Heart left ventricle (tissue), 13 donors: Measurements from ENCODE around the gene COMTD1.
"Not testable (repeated sequence)": the region's sequence is repeated elsewhere in the genome, so short reads cannot be mapped to it uniquely, and the experiment has no call there.

Experiments
- POLR2A ChIP-seq, 2 donors: fragments of 450-650 bp; IDR thresholded peaks; one replicate each; pipeline ENCODE4 v1.6.1; 2017; ENCODE audit warnings: antibody characterized with exemption in 2 of 2, mild to moderate bottlenecking in 2 of 2, moderate library complexity in 2 of 2
- TF ChIP-seq, protein P1 (sequence below), 12 donors: fragments of 200-600 bp; sonication (generic) in 4 of 12; IDR thresholded peaks; one replicate each; pipeline versions ENCODE4 v1.5.0 to v1.8.0; 2018 to 2022; ENCODE audit warnings: antibody characterized with exemption in 12 of 12, mild to moderate bottlenecking in 5 of 12
- donor health status: ischemic (EF 13 %, LVEDD 7.1; RV severe dilation, severe dysfunction).
- donor health status: DM: no; HTN: yes; CAD: no.
- donor health status: DM: no; HTN: no; CAD: no.
- donor health status: ischemic (EF 25% LVEDD 6.9; RV normal size, moderate dysfunction).
- donor health status: ischemic (EF 25% LVEDD 5.7; RV mildly dilated, moderate dysfunction).
- donor health status: ischemic (EF 35%, LVEDD 5.7; RV mildly dilated, moderate dysfunction).
- donor health status: nonischemic (EF 11% LVEDD 7.7; RV severe dilation, severe dysfunction).
- donor health status: DM: yes; HTN: yes; CAD: no.
- donor health status: PGD.
- donor health status: ischemic (EF 29% LVEDD 5.4; RV normal size, mild dysfunction).
- donor health status: nonischemic (EF 23%, LVEDD 6.1; RV moderate dilation, normal function).

DNA sequence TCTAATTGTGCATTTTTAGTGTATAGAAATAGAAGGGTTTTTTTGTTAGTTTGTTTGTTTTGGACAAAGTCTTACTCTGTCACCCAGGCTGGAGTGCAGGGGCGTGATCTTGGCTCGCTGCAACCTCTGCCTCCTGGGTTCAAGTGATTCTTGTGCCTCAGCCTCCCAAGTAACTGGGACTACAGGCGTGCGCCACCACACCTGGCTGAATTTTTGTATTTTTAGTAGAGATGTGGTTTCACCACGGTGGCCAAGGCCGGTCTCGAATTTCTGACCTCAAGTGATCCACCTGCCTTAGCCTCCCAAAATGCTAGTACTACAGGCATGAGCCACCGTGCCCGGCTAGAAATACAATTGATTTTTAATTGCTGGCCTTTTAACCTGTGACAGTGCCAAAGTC lies 47.2 kb downstream of the COMTD1 start:
- TF ChIP-seq POLR2A (IDR thresholded peaks at IDR 0.05) = not testable (repeated sequence)
- TF ChIP-seq, protein P1, sequence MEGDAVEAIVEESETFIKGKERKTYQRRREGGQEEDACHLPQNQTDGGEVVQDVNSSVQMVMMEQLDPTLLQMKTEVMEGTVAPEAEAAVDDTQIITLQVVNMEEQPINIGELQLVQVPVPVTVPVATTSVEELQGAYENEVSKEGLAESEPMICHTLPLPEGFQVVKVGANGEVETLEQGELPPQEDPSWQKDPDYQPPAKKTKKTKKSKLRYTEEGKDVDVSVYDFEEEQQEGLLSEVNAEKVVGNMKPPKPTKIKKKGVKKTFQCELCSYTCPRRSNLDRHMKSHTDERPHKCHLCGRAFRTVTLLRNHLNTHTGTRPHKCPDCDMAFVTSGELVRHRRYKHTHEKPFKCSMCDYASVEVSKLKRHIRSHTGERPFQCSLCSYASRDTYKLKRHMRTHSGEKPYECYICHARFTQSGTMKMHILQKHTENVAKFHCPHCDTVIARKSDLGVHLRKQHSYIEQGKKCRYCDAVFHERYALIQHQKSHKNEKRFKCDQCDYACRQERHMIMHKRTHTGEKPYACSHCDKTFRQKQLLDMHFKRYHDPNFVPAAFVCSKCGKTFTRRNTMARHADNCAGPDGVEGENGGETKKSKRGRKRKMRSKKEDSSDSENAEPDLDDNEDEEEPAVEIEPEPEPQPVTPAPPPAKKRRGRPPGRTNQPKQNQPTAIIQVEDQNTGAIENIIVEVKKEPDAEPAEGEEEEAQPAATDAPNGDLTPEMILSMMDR (IDR thresholded peaks at IDR 0.05) = not testable (repeated sequence)
